RWPE1 (cell line): ENCODE measurements around the gene ISM2.

Source experiments
- CTCF ChIA-PET: fragments of 350-600 bp; sonication (Branson Sonifier 250); formaldehyde crosslinking; extraction: SDS; loops from one replicate; lab custom pipeline; 2021; lab: Yijun Ruan, JAX
- POLR2A ChIA-PET: fragments of 400-600 bp; formaldehyde crosslinking; extraction: SDS; loops from one replicate; lab custom pipeline; 2020; ENCODE audit warnings: antibody characterized with exemption; ENCODE audit not compliant: low non-redundant PET; lab: Yijun Ruan, JAX
- DNase-seq: peaks from one replicate; pipeline ENCODE4 v3.0.0; 2012; ENCODE audit warnings: low spot score
- H3K27ac ChIP-seq: fragments of 450-650 bp; 2 replicates; pipeline ENCODE4 v1.5.1; 2017
- CTCF ChIP-seq: fragments of 450-650 bp; conservative IDR thresholded peaks from 2 replicates; pipeline ENCODE4 v1.5.1; 2017; ENCODE audit warnings: low read depth, mild to moderate bottlenecking

Gene ISM2

GRCh38 chr14:77474479-77475177 is 24.0 kb downstream of the ISM2 start:
- H3K27ac ChIP-seq, result no peak overlapping the region
- ChIA-PET CTCF (interaction anchor here (0.6 kb wide), 1 partner anchor 228 kb away, joined by 3 read pairs; no protein-coding TSS in a partner anchor), POLR2A (no interaction called here)
- no peak for TF ChIP-seq CTCF
- DNase-seq, result no peak

GRCh38 chr14:77473921-77474320 is 24.7 kb downstream of the ISM2 start:
- H3K27ac ChIP-seq, result no peak overlapping the region
- ChIA-PET POLR2A (no interaction called here), CTCF (no interaction called here)
- no peak for TF ChIP-seq CTCF
- DNase-seq, result no peak

- H3K27ac ChIP-seq, result no peak overlapping the region
- ChIA-PET POLR2A (no interaction called here), CTCF (no interaction called here)
- TF ChIP-seq CTCF, result no peak
- DNase-seq, result no peak
Observed at GRCh38 chr14:77470224-77470870, 28.3 kb downstream of the ISM2 start.

- DNase-seq, result no peak
- H3K27ac ChIP-seq, result no peak overlapping the region
- ChIA-PET CTCF (interaction anchor here (0.7 kb wide), 1 partner anchor 29 kb away, joined by 4 read pairs; the partner anchor contains the start of gene ISM2), POLR2A (no interaction called here)
- no peak for TF ChIP-seq CTCF
Observed at GRCh38 chr14:77469539-77469938, 29.1 kb downstream of the ISM2 start.

- POLR2A ChIA-PET, result no interaction called here
- H3K27ac ChIP-seq, result no peak overlapping the region
- CTCF ChIA-PET, result interaction anchor here (0.7 kb wide), 1 partner anchor 30 kb away, joined by 4 read pairs; the partner anchor contains the start of gene ISM2
- no peak for DNase-seq
- TF ChIP-seq CTCF, result no peak
Observed at GRCh38 chr14:77469067-77469505, 29.5 kb downstream of the ISM2 start.

GRCh38 chr14:77467801-77468200 is 30.8 kb downstream of the ISM2 start:
- no peak overlapping the region for H3K27ac ChIP-seq
- no peak for DNase-seq
- POLR2A ChIA-PET, result no interaction called here
- CTCF ChIA-PET, result interaction anchor here (0.6 kb wide), 1 partner anchor 199 kb away, joined by 8 read pairs; no protein-coding TSS in a partner anchor
- TF ChIP-seq CTCF, result no peak
